Activated gamma-delta T cell treated with Interleukin-2 at 50 U/mL for 16 hours (primary cell): ENCODE data around the gene SRD5A1.

Experiments used
- DNase-seq: peaks from one replicate; pipeline ENCODE4 v3.0.0-alpha.2; 2020

The SRD5A1 gene

DNA sequence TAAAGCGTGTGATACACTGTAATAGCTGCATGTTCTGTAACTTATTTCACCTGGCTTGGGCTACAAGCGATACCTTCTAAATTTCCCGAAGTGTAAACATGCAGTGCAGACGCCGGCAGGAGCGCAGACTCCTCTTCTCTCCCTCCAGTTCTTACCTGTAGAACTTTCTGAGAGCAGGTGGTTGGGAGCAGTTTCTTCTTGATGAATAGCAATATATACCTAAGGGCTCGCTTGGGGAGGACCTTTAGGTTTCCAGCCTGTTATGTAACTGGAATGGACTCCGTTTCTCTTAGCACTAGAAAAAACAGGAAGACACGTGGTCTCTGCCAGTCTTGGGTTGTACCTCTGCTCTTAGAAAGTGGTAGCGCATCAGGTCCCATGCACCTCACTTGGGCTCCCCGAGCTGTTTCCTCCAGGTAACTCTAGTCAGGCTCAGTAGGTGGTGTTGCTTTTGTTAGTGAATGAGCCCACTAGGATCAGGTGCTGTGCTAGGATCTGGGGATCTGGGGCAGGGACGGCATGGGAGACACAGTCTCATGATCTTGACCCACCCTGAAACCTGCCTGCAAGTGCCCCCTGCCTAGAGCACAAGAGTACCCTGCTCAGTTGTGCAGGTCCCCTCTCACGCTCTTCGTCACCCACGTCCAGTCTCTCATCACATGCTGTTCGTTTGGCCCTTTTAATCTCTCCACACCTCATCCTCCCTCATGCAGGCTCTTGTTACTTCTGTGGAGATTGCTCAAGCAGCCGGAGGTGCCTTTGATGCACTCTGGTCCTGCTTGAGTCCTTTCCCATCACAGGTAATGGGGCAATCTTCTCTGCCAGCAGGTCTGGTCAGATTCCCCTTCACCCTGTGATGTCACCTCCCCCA, 82.8 kb downstream of the SRD5A1 start:
- DNase-seq, result no peak

DNA sequence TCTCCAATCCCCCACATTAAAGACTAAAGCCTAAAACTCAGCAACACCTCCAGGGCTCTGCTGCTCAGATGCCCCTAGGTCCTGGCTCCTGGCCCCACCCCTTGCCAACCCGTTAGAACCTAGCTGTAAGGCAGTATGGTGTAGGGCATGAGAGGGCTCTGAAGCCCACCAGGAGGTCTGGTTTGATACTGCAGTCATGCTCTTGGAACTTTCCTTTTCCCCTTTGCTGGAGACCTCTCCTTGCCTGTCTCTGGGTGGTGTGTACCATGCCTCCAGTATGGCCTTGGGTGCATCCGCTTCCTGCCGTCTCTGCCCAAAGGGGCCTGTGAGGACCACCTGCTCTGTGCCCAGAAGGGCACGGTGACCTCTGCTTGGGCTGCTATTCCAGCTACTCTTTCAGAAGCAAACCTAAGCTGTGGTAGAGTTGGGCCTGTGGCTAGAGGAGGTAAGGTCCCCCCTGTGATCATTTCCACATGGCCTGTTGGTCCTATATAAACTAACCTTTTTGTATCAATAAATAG, 83.4 kb downstream of the SRD5A1 start:
- no peak for DNase-seq

DNA sequence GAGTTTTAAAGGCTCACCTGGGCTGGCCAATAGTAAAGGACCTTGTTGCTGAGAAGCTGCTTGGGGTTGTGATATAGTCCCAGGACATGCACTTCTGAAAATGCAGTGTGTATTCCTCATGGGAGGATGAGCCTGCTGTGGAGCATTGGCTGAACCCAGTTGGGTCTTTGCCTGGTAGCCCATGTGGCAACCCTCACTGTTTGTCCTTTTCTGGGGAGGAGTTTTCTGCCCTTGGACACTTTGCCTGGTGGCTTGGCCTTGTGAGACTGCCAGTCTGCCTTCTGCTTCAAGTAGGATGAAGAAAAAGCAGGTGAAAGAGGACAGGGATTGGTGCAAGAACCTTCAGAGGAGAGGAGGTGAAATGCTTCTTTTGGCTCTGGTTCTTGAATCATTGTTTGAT, 84.0 kb downstream of the SRD5A1 start:
- no peak for DNase-seq

DNA sequence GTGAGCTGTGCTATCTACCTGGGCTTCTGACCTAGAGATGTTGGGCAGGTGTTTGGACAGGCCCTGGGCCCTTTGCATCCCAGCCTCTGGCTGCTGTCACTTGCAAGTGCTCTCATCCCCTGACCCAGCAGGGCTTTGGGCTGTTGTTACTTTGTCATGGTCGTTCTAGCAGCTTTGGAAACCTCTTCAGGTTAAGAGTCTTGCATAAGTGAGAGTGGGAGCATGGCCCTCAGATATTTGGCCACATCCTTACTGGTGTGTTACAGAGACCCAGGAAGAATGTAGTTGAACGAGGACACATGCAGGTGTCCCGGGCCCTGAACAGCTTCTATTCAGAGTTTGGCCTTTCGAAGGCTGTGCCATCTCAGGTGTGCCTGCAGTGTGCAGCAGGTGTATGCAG, 84.4 kb downstream of the SRD5A1 start:
- DNase-seq, result no peak

DNA sequence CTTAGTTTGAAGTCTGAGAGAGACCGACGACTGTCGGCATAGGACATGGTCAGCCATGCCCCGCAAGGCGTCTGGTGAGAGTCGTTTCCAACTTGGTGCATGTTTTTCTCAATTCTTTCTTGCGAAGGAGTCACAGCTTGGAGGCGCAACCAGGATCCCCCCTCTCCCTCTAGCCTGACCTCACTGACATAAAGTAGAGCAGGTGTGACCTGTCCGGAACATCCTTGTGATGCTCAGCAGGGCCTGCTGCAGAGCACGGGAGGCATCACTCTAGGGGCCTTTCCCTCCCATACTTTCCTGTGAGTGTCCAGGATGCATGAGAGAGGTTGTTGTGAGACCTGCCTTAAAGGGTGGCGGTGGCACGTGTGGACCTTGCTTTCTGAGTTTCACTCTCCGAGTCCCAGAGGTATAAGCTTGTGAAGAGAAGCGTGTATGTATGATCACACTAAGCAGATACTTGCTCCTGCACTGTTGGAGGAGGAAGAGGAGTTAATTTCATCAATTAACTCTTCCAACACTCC, 85.0 kb downstream of the SRD5A1 start:
- DNase-seq, result no peak

DNA sequence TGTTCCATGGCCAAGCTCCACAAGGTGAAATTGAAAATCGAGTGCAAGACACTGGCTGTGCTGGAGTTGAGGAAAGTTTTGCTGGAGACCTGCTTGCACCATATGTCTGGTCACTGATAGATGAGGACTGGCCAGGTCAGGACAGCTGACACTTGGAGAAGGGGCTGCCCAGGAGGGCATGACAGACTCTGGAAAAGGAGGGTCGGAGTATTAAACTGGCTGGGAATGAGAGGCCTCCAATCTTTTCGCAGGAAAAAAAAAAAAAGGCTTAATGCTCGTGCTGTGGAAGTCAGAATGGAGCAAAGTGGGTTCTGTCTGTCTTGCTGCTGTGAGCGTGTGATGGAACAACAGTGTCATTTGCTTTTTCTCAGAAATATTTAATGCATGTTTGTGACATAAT, 85.5 kb downstream of the SRD5A1 start:
- DNase-seq, result no peak

DNA sequence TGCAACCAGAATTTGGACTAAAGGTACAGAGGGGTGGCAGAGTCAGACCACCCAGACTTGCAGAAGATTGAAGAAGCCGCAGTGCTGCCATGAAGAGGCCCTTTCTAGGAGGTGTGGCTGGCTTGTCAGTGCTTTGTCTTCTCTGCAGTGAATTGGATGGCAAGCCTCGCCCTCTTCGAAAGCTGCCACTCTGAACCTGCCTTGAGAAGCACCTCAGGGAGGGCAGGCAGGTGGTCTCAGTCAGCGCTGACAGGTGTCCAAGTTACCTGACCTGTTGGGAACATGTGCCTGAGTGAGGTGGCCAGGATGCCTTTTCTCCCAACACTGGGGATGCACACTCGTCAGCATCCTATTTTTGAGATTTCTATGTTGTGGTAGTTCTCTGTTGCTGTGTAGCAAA, 86.2 kb downstream of the SRD5A1 start:
- DNase-seq, result no peak

DNA sequence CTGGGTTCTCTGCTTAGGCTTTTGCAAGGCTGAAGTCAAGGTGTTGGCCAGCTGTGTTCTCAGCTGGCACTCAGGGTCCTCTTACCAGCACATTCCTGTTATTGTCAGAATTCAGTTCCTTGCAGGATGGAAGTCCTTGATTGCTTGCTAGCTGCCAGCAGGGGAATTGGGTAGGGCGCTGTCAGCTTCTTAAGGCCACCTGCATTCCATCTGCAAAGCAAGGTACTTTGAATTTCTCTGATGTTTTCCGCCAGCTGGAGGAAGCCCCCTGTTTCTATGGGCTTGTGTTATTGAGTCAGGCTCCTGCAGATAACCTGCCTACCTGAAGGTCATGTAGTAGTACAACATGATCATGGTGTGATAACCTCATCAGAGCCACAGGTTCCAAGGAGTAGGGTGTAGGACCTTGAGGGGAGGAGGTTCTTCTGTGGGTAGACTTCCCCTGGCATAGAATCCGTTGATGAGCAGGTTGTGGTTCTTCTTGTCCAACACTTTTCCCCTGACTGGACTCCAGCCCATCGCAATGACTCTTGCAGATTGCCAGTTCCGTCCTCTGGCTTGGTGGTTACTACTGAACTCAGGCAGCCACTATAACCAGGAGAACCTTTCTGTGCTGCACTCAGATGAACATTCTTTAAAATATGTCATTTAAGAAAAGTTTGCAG, 86.8 kb downstream of the SRD5A1 start:
- no peak for DNase-seq

DNA sequence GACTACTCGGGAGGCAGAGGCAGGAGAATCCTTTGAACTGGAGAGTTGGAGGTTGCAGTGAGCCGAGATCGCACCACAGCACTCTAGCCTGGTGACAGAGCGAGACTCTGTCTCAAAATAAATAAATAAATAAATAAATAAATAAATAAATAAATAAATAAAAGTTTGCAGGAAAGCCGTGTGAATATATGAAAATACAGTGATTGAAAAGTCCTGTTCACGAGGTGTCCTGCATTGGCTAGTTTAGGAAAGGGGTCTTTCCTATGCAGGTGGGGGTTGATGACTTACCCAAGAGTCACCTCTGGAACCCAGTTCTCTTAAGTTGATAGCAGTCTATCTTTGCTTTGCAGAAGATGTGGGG, 87.3 kb downstream of the SRD5A1 start:
- no peak for DNase-seq

DNA sequence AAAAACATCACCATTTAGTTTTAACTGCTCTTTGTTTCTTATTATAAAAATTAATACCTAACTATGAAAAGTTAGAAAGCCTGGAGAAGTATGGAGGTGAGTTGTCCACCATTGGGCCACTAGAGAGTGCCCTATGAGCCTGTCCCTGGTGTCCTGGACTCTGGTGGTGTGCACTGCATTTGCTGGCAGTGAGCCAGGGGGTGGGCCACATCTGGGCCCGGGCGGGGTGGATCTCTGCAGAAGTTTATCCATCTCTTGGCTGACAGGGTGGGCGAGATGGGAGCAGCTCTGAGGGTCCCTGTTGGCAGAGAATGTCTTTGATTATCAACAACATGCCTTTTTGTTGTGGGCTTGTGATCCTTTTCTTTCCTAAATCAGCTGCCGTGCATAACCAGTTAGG, 88.2 kb downstream of the SRD5A1 start:
- no peak for DNase-seq

DNA sequence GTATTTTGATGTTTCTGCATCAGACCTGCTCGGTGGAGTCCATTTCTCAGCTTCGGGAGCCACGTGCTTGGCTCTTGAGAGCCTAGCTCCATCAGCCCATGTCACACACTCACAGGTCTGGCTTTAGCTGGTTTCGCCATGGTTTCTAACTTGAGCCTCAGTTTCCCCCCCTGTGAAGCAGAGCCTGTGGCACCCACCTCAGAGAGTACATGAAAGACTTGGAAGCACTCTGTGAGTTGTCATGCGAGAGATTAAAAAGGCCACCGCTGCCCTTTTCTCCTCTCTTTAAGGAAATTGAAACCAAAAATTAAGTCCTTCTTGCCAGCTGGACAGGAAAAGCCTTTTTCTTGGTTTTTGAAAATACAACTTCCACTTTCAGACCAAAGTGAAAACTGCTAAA, 88.8 kb downstream of the SRD5A1 start:
- DNase-seq, result no peak

DNA sequence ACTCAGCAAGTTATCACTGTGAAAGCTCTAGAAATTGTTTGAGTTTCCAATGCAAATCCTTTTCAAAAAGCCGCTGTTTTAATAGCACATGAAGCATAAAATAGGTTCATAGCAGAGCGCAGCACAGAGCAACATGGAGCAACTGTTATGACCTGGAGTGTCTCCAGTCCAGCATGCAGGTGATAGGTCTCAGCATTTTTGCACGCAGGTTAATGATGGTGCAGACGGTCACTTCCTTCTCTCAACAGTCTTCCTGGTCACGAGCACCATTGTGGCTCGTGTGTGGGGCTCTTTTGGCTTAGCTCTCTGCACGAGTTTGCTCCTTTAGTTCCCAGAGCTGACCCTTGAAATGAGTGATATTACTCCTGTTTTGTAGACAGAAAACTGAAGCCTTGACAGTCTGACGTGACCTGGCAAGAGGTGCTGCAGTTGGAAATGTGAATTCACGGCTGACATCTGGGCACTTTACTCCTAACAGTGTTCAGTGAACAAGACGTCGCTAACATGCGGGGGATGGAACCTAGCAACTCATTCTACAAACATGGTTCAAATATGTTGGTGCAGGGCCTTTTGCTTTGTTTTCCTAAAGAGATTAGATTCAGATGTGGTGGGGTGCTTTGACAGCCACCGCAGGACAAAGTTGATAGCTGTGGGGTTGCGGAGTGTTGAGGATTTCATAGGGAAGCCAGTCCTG, 90.0 kb downstream of the SRD5A1 start:
- DNase-seq, result no peak

DNA sequence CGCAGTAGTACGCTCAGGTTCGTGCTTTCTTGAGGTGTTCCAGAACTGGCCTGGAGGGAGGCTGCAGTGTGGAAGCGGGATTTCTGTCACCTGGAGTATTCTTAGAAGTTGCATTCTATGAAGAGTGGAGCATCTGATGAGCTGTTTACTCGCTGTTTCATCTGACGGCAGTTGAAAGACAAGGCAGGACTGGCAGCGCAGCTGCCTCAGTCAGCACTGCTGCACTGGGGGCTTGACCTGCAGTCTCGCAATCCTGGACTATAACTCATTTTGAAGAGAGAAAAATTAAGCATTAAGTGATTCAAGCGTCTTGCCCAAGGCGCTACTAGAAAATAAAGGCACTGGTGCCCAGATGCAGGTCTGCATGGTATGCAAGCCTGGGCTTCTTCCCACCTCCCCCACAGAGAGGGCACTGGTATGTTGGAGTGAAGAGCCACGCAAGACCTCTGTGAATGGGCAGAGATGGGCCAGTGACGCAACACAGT, 90.6 kb downstream of the SRD5A1 start:
- DNase-seq, result no peak
